Keratinocyte (primary cell): ENCODE data around the gene RHOBTB3.

Experiments
- EZH2 ChIP-seq: IDR thresholded peaks from one replicate; pipeline ENCODE4 v1.6.1; 2012; ENCODE audit warnings: inconsistent platforms, mild to moderate bottlenecking, low read length, moderate library complexity
- TF ChIP-seq, protein P1 (sequence below), 3 experiments: IDR thresholded peaks in 1 of 3; conservative IDR thresholded peaks in 1 of 3; optimal IDR thresholded peaks in 1 of 3; 2 replicates in 2 of 3; 3 replicates in 1 of 3; pipeline versions ENCODE3 to v1.5.1; 2011; ENCODE audit warnings: low read length in 3 of 3, mild to moderate bottlenecking in 3 of 3, moderate library complexity in 2 of 3, control low read depth in 1 of 3, inconsistent platforms in 1 of 3; ENCODE audit not compliant: insufficient read depth in 2 of 3; ENCODE audit errors: extremely low read depth in 1 of 3

DNA sequence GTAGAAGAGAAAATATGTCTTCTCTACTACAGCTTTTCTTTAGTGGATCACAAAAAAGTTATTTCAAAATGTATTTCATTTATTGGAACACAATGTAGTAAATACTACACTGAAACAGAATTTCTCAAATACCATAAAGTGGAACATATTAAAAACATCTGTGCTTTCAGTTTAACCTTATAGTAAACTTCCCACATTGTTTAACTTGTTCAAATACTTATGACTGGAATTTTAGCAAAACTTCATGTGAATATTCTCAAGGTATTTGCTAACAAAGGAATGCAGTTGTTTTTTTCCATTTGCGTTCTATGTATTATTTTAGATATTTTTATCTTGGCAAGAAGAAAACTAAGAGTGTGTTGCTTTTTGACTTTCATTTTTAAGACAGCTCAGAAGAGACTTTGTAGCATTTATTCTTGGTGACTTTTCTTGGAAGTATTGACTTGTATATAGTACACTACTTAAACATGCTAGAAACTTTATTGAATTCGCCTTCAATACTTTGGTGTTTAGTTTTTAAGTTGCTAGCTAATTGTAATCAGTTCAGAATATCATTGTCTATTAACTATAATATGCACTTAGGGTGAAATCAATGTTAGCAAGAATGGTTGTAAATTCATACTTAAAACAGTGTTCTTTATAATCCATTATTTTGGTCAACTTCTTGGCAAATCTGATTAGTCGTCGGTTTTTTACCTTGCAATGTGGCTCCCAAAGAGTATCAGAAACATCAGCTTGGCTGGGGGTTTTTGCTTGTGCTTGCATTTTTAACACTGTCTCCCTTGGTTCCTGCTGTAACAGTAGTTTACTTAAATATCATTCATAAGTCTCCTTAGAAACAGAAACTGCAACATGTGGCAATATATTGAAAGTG lies 5.0 kb upstream of the RHOBTB3 start:
- no peak for TF ChIP-seq EZH2
- TF ChIP-seq, protein P1, sequence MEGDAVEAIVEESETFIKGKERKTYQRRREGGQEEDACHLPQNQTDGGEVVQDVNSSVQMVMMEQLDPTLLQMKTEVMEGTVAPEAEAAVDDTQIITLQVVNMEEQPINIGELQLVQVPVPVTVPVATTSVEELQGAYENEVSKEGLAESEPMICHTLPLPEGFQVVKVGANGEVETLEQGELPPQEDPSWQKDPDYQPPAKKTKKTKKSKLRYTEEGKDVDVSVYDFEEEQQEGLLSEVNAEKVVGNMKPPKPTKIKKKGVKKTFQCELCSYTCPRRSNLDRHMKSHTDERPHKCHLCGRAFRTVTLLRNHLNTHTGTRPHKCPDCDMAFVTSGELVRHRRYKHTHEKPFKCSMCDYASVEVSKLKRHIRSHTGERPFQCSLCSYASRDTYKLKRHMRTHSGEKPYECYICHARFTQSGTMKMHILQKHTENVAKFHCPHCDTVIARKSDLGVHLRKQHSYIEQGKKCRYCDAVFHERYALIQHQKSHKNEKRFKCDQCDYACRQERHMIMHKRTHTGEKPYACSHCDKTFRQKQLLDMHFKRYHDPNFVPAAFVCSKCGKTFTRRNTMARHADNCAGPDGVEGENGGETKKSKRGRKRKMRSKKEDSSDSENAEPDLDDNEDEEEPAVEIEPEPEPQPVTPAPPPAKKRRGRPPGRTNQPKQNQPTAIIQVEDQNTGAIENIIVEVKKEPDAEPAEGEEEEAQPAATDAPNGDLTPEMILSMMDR (optimal IDR thresholded peaks at IDR 0.05 in 1 of 3, IDR thresholded peaks at IDR 0.05 in 1 of 3, conservative IDR thresholded peaks at IDR 0.05 in 1 of 3; ENCODE audit: extremely low read depth in 1 of 3, insufficient read depth in 2 of 3, low read length in 3 of 3), result no peak
